Measurements from ENCODE around the gene CTNNB1.

DNA sequence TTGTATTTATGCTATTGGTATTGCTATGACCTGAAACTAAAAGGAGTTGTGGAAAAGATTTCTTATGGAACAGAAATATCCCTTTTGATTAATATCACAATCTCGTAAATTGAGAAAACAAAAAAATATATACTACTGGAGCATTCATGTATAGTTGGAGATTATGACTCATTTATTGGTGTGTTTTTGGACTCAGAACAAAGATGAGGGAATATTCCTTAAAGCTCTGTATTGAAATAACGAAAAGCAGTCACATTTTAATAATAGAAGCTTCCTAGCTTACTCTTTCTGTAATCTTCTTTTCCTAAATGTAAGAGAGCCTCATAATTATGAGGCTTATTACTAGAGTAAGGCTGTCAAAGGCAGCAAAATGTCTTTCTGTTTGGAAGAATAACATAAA lies 14.3 kb downstream of the CTNNB1 start:
- TF ChIP-seq GABPA (IDR thresholded peaks at IDR 0.05 in 1 of 2, conservative IDR thresholded peaks at IDR 0.05 in 1 of 2) (no peak), RXRA (IDR thresholded peaks at IDR 0.05) (no peak), TAF1 (conservative IDR thresholded peaks at IDR 0.05) (no peak), JUND (IDR thresholded peaks at IDR 0.05) (no peak), SP1 (IDR thresholded peaks at IDR 0.05) (no peak), EGR1 (IDR thresholded peaks at IDR 0.05; ENCODE audit: low read depth in 2 of 2) (no peak)
- TF ChIP-seq, protein P1, sequence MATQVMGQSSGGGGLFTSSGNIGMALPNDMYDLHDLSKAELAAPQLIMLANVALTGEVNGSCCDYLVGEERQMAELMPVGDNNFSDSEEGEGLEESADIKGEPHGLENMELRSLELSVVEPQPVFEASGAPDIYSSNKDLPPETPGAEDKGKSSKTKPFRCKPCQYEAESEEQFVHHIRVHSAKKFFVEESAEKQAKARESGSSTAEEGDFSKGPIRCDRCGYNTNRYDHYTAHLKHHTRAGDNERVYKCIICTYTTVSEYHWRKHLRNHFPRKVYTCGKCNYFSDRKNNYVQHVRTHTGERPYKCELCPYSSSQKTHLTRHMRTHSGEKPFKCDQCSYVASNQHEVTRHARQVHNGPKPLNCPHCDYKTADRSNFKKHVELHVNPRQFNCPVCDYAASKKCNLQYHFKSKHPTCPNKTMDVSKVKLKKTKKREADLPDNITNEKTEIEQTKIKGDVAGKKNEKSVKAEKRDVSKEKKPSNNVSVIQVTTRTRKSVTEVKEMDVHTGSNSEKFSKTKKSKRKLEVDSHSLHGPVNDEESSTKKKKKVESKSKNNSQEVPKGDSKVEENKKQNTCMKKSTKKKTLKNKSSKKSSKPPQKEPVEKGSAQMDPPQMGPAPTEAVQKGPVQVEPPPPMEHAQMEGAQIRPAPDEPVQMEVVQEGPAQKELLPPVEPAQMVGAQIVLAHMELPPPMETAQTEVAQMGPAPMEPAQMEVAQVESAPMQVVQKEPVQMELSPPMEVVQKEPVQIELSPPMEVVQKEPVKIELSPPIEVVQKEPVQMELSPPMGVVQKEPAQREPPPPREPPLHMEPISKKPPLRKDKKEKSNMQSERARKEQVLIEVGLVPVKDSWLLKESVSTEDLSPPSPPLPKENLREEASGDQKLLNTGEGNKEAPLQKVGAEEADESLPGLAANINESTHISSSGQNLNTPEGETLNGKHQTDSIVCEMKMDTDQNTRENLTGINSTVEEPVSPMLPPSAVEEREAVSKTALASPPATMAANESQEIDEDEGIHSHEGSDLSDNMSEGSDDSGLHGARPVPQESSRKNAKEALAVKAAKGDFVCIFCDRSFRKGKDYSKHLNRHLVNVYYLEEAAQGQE (IDR thresholded peaks at IDR 0.05) = no peak
- TF ChIP-seq, protein P2, sequence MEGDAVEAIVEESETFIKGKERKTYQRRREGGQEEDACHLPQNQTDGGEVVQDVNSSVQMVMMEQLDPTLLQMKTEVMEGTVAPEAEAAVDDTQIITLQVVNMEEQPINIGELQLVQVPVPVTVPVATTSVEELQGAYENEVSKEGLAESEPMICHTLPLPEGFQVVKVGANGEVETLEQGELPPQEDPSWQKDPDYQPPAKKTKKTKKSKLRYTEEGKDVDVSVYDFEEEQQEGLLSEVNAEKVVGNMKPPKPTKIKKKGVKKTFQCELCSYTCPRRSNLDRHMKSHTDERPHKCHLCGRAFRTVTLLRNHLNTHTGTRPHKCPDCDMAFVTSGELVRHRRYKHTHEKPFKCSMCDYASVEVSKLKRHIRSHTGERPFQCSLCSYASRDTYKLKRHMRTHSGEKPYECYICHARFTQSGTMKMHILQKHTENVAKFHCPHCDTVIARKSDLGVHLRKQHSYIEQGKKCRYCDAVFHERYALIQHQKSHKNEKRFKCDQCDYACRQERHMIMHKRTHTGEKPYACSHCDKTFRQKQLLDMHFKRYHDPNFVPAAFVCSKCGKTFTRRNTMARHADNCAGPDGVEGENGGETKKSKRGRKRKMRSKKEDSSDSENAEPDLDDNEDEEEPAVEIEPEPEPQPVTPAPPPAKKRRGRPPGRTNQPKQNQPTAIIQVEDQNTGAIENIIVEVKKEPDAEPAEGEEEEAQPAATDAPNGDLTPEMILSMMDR (IDR thresholded peaks at IDR 0.05; ENCODE audit: low read depth, low read length, missing input control) = no peak
